ENCODE measurements around the gene DYRK3. TPM values are rescaled to one million over a fixed set of nuclear protein-coding genes. Genes with fewer than 3 reads are reported as not detected.

Gene DYRK3
- polyA plus RNA-seq, 1 donor (not counting 4 experiments of a cell fraction or from before 2014, with no cell fraction given), result 15.0 TPM

DNA sequence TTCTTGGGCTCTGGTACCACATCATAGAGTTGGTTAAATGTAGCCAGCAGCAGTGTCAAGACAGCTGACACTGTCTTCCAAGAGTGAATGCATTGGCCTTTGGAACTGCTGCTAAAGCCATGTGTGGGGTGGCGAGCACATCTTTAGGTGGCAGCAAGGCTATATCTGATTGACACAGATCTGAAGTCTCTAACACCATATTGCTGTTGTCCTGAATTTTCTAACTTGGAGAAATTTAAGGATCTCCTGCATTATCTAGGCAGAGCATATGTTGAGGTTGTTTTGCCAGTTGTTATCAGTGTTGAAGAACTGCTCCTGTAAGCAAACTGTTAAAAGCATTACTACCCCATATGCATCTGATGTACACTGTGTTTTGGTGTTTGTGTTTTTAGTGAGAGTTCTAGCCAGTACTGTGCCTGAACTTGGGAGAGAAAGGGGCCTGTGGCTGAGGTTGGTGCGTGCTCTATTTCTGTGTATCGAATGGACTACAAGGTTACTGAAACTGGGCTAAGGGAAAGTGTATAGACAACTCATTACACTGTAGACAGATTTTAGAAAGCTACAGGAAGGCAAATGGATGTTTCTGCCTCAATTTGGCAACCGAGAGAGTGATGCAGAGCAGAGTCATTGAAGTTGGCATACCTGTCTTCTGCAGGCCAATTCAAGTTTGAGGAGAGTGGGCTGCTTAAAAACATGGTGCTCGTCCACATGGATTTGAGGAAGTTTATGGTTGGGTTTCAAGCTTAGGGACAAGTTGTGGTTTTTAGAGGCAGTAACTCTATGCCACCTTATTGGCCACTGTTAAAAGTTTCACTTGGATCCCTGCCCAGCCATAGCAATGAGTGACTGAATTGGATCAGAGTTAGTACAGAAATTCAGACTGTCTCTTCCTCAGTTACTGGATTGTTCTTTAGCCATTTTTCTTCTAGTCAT, 16.9 kb downstream of the DYRK3 start:
- no peak overlapping the region for H2AFZ ChIP-seq (ENCODE audit: control insufficient read depth, low read length)
- peaks cover 4% of the 10 kb centered on the region for H3K9me1 ChIP-seq (ENCODE audit: control insufficient read depth, extremely low read depth, insufficient read depth, low read length)
- no peak overlapping the region for H3K4me2 ChIP-seq (ENCODE audit: control insufficient read depth, extremely low read depth, insufficient read depth, low read depth, low read length)
- H3K79me2 ChIP-seq (ENCODE audit: control insufficient read depth, insufficient read depth, low read length), result no peaks in the 10 kb centered on the region
- DNase-seq (ENCODE audit: low read depth, low spot score), result no peak
- no peak overlapping the region for H3K4me3 ChIP-seq (ENCODE audit: control insufficient read depth in 2 of 3, extremely low read depth in 1 of 3, insufficient read depth in 2 of 3, low read depth in 1 of 3, low read length in 3 of 3)
- H3K9ac ChIP-seq (ENCODE audit: control insufficient read depth, extremely low read depth, insufficient read depth, low read length), result no peak overlapping the region
- H4K20me1 ChIP-seq (ENCODE audit: control insufficient read depth, extremely low read depth, insufficient read depth, low read length), result no peaks in the 10 kb centered on the region
- no peak overlapping the region for H3K27ac ChIP-seq (ENCODE audit: control insufficient read depth, insufficient read depth, low read length)
- dilution Hi-C loops (cut with MboI; ENCODE audit: extremely low pct_ligation_motif_present, low sequenced_read_pairs), result no loop called here
- no peak for FAIRE-seq
- no peaks in the 10 kb centered on the region for H3K27me3 ChIP-seq (ENCODE audit: control insufficient read depth, extremely low read depth, insufficient read depth, low read length)
- peaks cover 8% of the 10 kb centered on the region for H3K4me1 ChIP-seq (ENCODE audit: control insufficient read depth, extremely low read depth, insufficient read depth, low read length)
- H3K9me3 ChIP-seq (ENCODE audit: control insufficient read depth, low read depth, low read length), result no peaks in the 10 kb centered on the region
- H3K36me3 ChIP-seq (ENCODE audit: control insufficient read depth in 2 of 2, extremely low read depth in 1 of 2, insufficient read depth in 2 of 2, low read length in 2 of 2), result peaks cover 3 to 23% of the 10 kb centered on the region in 2 experiments
- TF ChIP-seq EZH2 (IDR thresholded peaks at IDR 0.05; ENCODE audit: low read length), result no peak
- TF ChIP-seq, protein P1, sequence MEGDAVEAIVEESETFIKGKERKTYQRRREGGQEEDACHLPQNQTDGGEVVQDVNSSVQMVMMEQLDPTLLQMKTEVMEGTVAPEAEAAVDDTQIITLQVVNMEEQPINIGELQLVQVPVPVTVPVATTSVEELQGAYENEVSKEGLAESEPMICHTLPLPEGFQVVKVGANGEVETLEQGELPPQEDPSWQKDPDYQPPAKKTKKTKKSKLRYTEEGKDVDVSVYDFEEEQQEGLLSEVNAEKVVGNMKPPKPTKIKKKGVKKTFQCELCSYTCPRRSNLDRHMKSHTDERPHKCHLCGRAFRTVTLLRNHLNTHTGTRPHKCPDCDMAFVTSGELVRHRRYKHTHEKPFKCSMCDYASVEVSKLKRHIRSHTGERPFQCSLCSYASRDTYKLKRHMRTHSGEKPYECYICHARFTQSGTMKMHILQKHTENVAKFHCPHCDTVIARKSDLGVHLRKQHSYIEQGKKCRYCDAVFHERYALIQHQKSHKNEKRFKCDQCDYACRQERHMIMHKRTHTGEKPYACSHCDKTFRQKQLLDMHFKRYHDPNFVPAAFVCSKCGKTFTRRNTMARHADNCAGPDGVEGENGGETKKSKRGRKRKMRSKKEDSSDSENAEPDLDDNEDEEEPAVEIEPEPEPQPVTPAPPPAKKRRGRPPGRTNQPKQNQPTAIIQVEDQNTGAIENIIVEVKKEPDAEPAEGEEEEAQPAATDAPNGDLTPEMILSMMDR (optimal IDR thresholded peaks at IDR 0.05 in 1 of 3, IDR thresholded peaks at IDR 0.05 in 1 of 3, conservative IDR thresholded peaks at IDR 0.05 in 1 of 3; ENCODE audit: extremely low read depth in 1 of 3, insufficient read depth in 2 of 3, low read length in 3 of 3), result no peak

DNA sequence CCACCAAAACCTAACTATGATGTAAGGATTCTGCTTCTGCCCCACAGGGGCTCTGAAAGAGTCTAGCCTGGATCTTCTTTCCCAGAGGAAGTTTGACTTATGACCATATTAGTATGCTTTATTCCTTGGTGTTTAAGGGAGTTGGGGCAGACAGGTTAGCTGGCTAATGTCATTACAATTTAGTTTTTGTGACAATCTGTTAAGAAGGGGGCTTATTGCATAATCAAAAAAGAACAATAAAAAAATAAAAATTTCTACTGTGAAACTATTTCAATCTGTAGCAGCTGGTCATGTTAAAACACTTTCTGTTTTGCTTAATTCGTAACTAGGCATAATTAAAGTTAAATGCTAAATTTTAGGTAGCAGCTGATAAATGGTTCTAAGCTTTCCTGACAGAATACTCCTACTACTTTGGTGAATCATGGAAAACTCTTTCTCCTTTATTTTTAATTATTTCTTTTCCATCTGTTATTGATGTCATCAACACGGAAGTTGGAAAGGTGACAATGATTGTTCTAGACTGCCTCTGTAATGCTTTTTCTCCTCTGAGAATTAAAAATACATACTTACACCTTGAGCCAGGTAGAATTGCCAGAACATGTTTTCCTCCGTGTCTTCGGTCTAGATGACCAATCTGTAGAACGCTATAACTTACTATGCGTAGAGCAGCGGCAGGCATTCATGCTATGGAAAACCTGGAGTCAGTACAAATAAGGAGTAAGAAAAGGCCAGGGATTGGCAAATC, 18.6 kb downstream of the DYRK3 start:
- H3K9me3 ChIP-seq (ENCODE audit: control insufficient read depth, low read depth, low read length), result no peaks in the 10 kb centered on the region
- no peaks in the 10 kb centered on the region for H3K9me1 ChIP-seq (ENCODE audit: control insufficient read depth, extremely low read depth, insufficient read depth, low read length)
- H3K9ac ChIP-seq (ENCODE audit: control insufficient read depth, extremely low read depth, insufficient read depth, low read length), result no peak overlapping the region
- dilution Hi-C loops (cut with MboI; ENCODE audit: extremely low pct_ligation_motif_present, low sequenced_read_pairs), result no loop called here
- H3K4me3 ChIP-seq (ENCODE audit: control insufficient read depth in 2 of 3, extremely low read depth in 1 of 3, insufficient read depth in 2 of 3, low read depth in 1 of 3, low read length in 3 of 3), result peak overlapping the region in 1 of 3 experiments; percentile 6
- no peaks in the 10 kb centered on the region for H4K20me1 ChIP-seq (ENCODE audit: control insufficient read depth, extremely low read depth, insufficient read depth, low read length)
- peak overlapping the region; percentile 11 for H3K4me2 ChIP-seq (ENCODE audit: control insufficient read depth, extremely low read depth, insufficient read depth, low read depth, low read length)
- H2AFZ ChIP-seq (ENCODE audit: control insufficient read depth, low read length), result no peak overlapping the region
- H3K36me3 ChIP-seq (ENCODE audit: control insufficient read depth in 2 of 2, extremely low read depth in 1 of 2, insufficient read depth in 2 of 2, low read length in 2 of 2), result peaks cover 0 to 8% of the 10 kb centered on the region in 2 experiments
- no peaks in the 10 kb centered on the region for H3K27me3 ChIP-seq (ENCODE audit: control insufficient read depth, extremely low read depth, insufficient read depth, low read length)
- DNase-seq (ENCODE audit: low read depth, low spot score), result no peak
- no peak for FAIRE-seq
- no peaks in the 10 kb centered on the region for H3K79me2 ChIP-seq (ENCODE audit: control insufficient read depth, insufficient read depth, low read length)
- no peak overlapping the region for H3K27ac ChIP-seq (ENCODE audit: control insufficient read depth, insufficient read depth, low read length)
- H3K4me1 ChIP-seq (ENCODE audit: control insufficient read depth, extremely low read depth, insufficient read depth, low read length), result peaks cover 8% of the 10 kb centered on the region
- TF ChIP-seq EZH2 (IDR thresholded peaks at IDR 0.05; ENCODE audit: low read length), result no peak
- TF ChIP-seq, protein P1 (optimal IDR thresholded peaks at IDR 0.05 in 1 of 3, IDR thresholded peaks at IDR 0.05 in 1 of 3, conservative IDR thresholded peaks at IDR 0.05 in 1 of 3; ENCODE audit: extremely low read depth in 1 of 3, insufficient read depth in 2 of 3, low read length in 3 of 3), result no peak

All from keratinocyte (primary cell).